Measurements from ENCODE around the gene RAB27A. TPM values are rescaled to one million over a fixed set of nuclear protein-coding genes. Genes with fewer than 3 reads are reported as not detected.
"Not testable (repeated sequence)": the region's sequence is repeated elsewhere in the genome, so short reads cannot be mapped to it uniquely, and the experiment has no call there.

RAB27A gene
- total RNA-seq, 1 experiment from 2014 or later, result 4.3 TPM

- H3K27me3 ChIP-seq, result no peaks in the 10 kb centered on the region
- H3K9me3 ChIP-seq, result no peaks in the 10 kb centered on the region
- no peak for DNase-seq
- no peaks in the 10 kb centered on the region for H3K36me3 ChIP-seq
- H3K4me3 ChIP-seq, result no peak overlapping the region
Measured at GRCh38 chr15:55260562-55261131, 29.0 kb downstream of the RAB27A start.

- no peak for DNase-seq
- H3K9me3 ChIP-seq, result no peaks in the 10 kb centered on the region
- H3K36me3 ChIP-seq, result no peaks in the 10 kb centered on the region
- H3K4me3 ChIP-seq, result no peak overlapping the region
- H3K27me3 ChIP-seq, result no peaks in the 10 kb centered on the region
Measured at GRCh38 chr15:55257938-55258337, 31.7 kb downstream of the RAB27A start.

DNA sequence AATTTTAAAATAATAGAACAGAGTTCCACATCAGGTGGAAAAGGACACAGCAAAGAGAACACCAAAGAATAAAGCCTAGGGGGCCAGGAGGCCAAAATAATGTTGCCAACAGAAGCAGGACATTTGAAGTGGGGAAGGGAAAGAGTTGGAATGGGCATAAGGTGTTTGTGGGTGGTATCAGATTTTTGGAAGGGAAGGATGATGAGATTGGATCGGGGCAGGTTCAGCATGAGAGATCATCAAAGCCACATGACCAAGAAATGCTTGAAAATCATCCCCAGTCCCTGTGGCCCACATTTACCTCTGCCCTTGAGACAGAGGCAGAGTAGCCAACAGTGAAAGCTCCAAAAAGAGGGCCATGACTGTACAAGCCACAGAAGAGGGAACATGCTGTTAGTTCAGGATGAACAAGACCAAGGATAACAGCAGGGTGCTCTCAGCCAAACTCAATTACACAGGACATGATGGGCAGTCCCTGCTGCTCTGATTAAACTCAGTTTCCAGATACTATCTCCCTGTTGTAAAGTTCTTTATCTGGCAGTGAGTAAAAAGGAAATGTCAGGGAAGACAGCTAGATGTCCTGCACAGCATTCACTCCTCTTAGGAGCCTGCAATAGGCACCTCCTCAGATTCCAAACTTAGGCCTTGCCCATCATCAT lies 32.5 kb downstream of the RAB27A start:
- no peaks in the 10 kb centered on the region for H3K27me3 ChIP-seq
- no peaks in the 10 kb centered on the region for H3K9me3 ChIP-seq
- H3K36me3 ChIP-seq, result no peaks in the 10 kb centered on the region
- H3K4me3 ChIP-seq, result no peak overlapping the region
- no peak for DNase-seq

- no peak overlapping the region for H3K4me3 ChIP-seq
- no peak for DNase-seq
- H3K27me3 ChIP-seq, result no peaks in the 10 kb centered on the region
- H3K36me3 ChIP-seq, result no peaks in the 10 kb centered on the region
- H3K9me3 ChIP-seq, result no peaks in the 10 kb centered on the region
Measured at GRCh38 chr15:55256281-55257011, 33.2 kb downstream of the RAB27A start.

GRCh38 chr15:55255714-55256113 lies 33.9 kb downstream of the RAB27A start:
- no peaks in the 10 kb centered on the region for H3K36me3 ChIP-seq
- H3K27me3 ChIP-seq, result no peaks in the 10 kb centered on the region
- no peak overlapping the region for H3K4me3 ChIP-seq
- H3K9me3 ChIP-seq, result no peaks in the 10 kb centered on the region
- DNase-seq, result no peak

DNA sequence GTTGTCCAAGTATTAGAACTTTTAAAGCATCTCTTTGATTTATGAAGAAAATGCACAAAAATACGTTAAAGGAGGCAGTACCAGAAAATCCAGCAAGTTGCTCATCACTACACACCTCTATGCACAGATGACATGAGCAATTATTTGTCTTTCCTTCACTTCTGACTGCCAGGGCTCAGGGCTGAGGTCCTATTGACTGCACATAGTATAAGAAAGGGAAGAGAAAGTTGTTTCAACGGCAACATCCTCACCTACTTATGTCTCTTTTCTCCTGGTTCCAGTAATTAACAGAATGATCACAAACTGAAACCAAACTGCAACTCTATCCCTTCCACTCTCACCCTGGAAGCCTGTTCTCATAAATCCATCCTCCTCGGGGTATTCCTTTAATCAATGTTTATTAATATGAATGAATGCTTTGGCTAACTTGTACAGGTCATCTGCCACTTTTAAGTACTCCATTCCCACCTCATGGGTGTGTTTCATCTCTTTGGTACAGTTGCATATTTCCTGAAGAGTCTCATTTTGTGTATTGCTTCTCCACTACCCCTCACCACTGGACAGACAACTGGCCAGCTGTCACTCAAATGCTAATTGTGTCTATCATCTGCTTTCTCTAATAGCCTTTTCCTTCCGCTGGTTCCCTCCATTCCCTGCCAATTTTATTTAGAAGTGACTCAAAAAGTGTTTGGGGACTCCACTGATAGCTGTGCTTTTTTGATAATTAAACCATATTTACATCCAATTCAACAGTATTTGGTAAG lies 34.5 kb downstream of the RAB27A start:
- peak overlapping the region; percentile 10; the same call in 1 of the 2 replicates for H3K4me3 ChIP-seq
- H3K9me3 ChIP-seq, result no peaks in the 10 kb centered on the region
- no peaks in the 10 kb centered on the region for H3K27me3 ChIP-seq
- H3K36me3 ChIP-seq, result no peaks in the 10 kb centered on the region
- DNase-seq, result no peak

DNA sequence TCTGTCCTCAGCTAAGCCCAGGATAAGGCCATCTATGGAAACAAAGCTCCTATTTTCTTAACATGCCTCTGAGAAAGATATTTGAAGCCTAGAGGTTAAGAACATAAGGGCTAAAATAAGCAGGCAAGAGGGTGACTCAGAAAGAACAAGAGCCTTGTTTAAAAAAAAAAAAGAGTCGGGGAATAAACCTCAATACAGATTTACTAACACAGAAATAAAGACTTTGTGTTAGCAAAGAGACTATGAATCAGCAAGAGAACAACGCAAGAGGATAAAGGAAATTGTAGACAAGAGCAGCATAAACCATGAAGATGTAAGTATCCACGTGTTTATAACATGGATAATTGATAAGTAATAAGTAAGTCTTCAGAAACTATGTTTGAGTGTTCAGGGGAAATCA lies 36.0 kb downstream of the RAB27A start:
- H3K4me3 ChIP-seq, result no peak overlapping the region
- DNase-seq, result no peak
- no peaks in the 10 kb centered on the region for H3K36me3 ChIP-seq
- H3K9me3 ChIP-seq, result no peaks in the 10 kb centered on the region
- H3K27me3 ChIP-seq, result no peaks in the 10 kb centered on the region

DNA sequence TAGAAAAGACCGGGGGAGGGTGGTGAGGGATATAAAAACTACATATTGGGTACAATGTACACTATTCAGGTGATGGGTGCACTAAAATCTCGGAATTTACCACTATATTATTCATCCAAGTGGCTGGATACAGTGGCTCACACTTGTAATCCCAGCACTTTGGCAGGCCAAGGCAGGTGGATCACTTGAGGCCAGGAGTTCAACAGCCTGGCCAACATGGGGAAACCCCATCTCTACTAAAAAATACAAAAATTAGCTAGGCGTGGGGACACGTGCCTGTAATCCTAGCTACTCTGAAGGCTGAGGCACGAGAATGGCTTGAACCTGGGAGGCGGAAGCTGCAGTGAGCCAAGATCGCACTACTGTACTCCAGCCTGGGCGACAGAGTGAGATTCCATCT lies 37.4 kb downstream of the RAB27A start:
- H3K36me3 ChIP-seq, H3K9me3 ChIP-seq, H3K4me3 ChIP-seq, H3K27me3 ChIP-seq, DNase-seq: not testable (repeated sequence)

DNA sequence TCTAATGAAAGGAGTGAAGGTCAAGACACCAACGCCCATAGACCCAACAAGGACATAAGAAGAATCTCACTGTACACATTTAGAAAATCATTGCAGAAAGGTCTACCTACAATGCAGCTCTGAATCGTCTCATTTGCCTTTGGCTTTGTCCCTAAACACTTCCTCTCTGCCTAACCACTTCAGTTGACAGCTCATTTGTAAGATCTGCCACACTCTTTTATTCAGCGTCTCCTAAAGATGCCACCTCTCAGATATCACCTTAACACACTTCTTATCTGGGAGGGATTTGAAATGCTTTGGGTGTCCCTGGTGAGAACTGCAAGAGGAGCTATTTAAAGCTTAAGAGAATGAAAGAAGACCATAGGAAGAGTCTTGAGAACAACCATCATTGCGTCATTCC lies 38.7 kb downstream of the RAB27A start:
- Histone ChIP-seq H3K4me3 (no peak overlapping the region), H3K27me3 (no peaks in the 10 kb centered on the region), H3K9me3 (no peaks in the 10 kb centered on the region), H3K36me3 (no peaks in the 10 kb centered on the region)
- no peak for DNase-seq

DNA sequence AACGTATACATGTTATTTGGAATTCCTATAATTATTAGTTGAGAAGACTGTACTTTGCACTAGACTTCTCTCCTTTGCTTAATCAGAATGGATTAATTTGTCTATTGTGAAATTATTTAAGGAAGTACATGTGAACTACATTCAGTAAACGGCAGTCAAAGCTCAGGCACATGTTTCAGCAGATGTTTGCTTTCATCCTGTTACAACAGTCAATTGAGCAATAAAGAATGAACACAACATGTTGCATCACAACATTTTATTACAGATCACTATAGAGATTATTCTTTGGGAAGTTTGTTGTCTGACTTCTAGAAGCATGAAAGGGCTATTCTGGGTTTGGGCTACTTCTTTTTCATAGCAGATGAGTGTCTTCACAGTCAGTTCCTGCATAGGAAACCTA lies 39.2 kb downstream of the RAB27A start:
- no peak overlapping the region for H3K4me3 ChIP-seq
- H3K36me3 ChIP-seq, result no peaks in the 10 kb centered on the region
- no peaks in the 10 kb centered on the region for H3K9me3 ChIP-seq
- DNase-seq, result no peak
- no peaks in the 10 kb centered on the region for H3K27me3 ChIP-seq

DNA sequence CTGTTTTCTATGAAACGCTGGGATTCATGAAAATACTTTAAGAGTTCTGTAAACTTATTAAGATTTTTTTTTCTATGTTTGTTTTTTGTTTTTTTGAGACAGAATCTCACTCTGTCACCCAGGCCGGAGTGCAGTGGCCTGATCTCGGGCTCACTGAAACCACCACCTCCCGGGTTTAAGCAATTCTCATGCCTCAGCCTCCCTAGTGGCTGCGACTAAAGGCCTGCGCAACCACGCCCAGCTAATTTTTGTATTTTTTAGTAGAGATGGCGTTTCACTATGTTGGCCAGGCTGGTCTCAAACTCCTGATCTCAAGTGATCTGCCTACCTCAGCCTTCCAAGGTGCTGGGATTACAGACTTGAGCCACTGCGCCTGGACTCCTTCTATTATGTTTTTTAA lies 39.7 kb downstream of the RAB27A start:
- not testable (repeated sequence) for H3K36me3 ChIP-seq, H3K27me3 ChIP-seq, H3K9me3 ChIP-seq, DNase-seq, H3K4me3 ChIP-seq

- Histone ChIP-seq H3K4me3 (no peak overlapping the region), H3K36me3 (no peaks in the 10 kb centered on the region), H3K9me3 (no peaks in the 10 kb centered on the region), H3K27me3 (no peaks in the 10 kb centered on the region)
- no peak for DNase-seq
Measured at GRCh38 chr15:55248895-55249294, 40.7 kb downstream of the RAB27A start.

- no peak for DNase-seq
- Histone ChIP-seq H3K4me3 (no peak overlapping the region), H3K36me3 (no peaks in the 10 kb centered on the region), H3K9me3 (no peaks in the 10 kb centered on the region), H3K27me3 (no peaks in the 10 kb centered on the region)
Measured at GRCh38 chr15:55247766-55248427, 41.7 kb downstream of the RAB27A start.

DNA sequence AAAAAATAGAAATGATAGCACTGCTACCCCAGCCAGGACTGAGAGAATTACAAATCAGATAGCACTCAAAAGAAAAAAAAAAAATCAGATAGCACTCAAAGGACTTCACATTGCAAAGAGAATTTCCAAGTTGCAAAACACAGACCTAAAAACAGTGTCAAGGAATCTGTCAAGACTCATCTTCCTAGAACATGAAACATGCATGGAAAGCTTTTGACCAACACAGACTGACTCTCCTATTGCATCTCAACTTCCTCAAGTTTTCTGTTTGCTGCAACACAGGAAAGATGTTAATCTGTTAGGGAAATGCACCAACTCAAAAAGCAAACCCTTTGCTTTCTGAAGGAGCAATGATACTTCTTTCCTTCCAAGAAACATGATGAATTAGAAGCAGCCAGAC lies 42.3 kb downstream of the RAB27A start:
- H3K36me3 ChIP-seq, result no peaks in the 10 kb centered on the region
- H3K27me3 ChIP-seq, result no peaks in the 10 kb centered on the region
- no peak for DNase-seq
- no peak overlapping the region for H3K4me3 ChIP-seq
- no peaks in the 10 kb centered on the region for H3K9me3 ChIP-seq

DNA sequence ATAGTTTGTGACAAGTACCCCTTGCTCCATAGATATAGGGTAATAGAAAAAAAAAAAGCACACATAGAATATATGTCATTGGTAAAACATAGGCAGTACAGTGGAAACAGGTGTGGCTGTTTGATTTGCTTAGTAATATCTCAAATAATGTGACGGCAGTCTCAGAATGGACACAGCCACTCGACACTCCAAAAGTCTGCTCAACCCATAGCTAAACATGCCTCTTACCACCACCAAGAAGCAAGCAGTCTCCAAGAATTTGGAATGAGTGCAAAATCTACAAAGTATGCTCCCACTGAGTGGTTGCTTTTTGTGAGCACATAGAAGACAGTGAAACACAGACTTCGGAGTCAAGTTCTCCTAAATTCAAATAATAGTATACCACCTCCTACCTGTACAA lies 43.0 kb downstream of the RAB27A start:
- no peak overlapping the region for H3K4me3 ChIP-seq
- H3K9me3 ChIP-seq, result no peaks in the 10 kb centered on the region
- H3K36me3 ChIP-seq, result no peaks in the 10 kb centered on the region
- no peak for DNase-seq
- no peaks in the 10 kb centered on the region for H3K27me3 ChIP-seq

- no peaks in the 10 kb centered on the region for H3K27me3 ChIP-seq
Measured at GRCh38 chr15:55245059-55245458, 44.6 kb downstream of the RAB27A start.

GRCh38 chr15:55241891-55242290 lies 47.7 kb downstream of the RAB27A start:
- H3K4me3 ChIP-seq, result no peak overlapping the region
- no peaks in the 10 kb centered on the region for H3K27me3 ChIP-seq
- no peak for DNase-seq
- no peaks in the 10 kb centered on the region for H3K9me3 ChIP-seq
- H3K36me3 ChIP-seq, result no peaks in the 10 kb centered on the region

More at GRCh38 chr15:55245059-55245458, 44.6 kb downstream of the RAB27A start:
- no peak for DNase-seq
- no peaks in the 10 kb centered on the region for H3K9me3 ChIP-seq
- no peaks in the 10 kb centered on the region for H3K36me3 ChIP-seq
- H3K4me3 ChIP-seq, result no peak overlapping the region
